HuH-7 (cell line): ENCODE measurements around the gene LEPROT.
"Not testable (repeated sequence)": the region's sequence is repeated elsewhere in the genome, so short reads cannot be mapped to it uniquely, and the experiment has no call there.

Experiments
- DNase-seq: peaks from one replicate; pipeline ENCODE4 v3.0.0; 2011; ENCODE audit warnings: low spot score

The LEPROT gene

GRCh38 chr1:65437616-65438015 is 17.1 kb downstream of the LEPROT start:
- DNase-seq, result no peak

GRCh38 chr1:65440322-65440900 is 19.9 kb downstream of the LEPROT start:
- no peak for DNase-seq

GRCh38 chr1:65440915-65441314 is 20.4 kb downstream of the LEPROT start:
- DNase-seq, result no peak

GRCh38 chr1:65441464-65441863 is 21.0 kb downstream of the LEPROT start:
- DNase-seq, result no peak

GRCh38 chr1:65442442-65442841 is 22.0 kb downstream of the LEPROT start:
- DNase-seq, result no peak

- no peak for DNase-seq
Measured at GRCh38 chr1:65443647-65444046, 23.2 kb downstream of the LEPROT start.

DNA sequence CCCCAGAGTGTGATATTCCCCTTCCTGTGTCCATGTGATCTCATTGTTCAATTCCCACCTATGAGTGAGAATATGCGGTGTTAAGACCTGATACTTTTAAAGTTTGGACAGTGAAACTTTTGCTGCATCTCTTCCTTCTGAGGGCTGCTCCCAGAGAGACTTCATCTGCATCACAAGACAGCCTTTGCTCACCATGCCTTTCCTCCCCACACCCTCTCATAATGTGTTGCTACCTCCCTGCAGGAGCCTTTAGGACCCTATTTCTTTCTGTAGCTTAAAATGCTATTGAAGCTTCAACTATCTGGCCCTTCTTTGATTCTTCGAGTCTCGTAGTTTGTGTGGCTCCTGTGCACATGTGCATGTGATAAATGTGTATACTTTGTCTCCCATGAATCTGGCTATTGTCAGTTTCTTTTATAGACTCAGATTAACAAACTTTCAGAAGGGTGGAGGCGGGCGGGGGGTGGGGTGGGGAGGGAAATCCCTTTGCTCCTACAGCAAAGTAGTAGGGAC is 23.7 kb downstream of the LEPROT start:
- no peak for DNase-seq

DNA sequence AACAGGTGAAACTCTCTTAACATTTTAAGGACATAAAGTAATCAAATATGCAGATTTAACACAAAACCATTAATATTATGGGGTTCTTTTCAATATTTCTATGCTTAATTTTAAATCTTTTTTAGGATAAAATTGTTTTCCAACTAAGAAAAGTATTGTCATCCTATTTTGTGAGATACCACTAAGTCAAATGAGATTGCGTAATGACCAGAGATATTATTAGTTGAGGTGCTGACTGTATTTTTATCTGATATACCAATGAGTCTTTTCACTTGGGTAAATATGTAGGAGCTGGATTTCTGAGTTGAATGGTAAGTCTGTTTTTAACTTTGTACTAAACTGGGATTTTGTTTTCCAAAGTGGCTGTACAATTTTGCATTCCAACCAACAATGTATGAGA is 25.4 kb downstream of the LEPROT start:
- no peak for DNase-seq

DNA sequence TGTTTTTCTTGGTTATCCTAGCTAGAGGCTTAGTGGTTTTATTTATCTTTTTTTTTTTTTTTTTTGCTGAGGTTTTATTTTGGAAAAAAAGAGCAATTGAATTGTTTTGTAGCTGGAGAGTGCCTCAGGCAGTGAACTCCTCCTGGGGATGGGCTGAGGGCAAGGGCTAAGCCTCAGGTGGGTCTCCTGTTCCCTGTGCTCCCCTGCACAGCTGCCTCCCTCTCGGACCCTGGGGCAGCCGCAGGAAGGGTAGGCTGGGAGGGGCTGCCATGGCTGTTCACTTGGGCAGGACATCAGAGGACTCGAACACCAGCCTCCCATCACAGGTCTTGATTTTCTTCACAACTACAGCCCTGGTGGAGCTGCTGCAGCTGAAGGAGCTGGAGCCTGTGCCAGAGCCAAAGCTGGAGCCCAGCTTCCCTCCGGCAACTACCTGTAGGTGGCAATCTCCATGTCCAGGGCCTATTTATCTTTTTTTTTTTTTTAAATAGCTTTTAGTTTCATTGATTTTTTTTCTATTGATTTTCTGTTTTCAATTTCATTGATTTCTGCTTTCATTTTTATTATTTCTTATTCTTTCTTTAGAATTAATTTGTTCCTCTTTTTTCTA is 28.9 kb downstream of the LEPROT start:
- DNase-seq, result no peak

DNA sequence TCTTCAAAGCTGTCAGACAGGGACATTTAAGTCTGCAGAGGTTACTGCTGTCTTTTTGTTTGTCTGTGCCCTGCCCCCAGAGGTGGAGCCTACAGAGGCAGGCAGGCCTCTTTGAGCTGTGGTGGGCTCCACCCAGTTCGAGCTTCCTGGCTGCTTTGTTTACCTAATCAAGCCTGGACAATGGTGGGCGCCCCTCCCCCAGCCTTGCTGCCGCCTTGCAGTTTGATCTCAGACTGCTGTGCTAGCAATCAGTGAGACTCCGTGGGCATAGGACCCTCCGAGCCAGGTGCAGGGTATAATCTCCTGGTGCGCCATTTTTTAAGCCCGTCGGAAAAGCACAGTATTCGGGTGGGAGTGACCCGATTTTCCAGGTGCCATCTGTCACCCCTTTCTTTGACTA is 35.2 kb downstream of the LEPROT start:
- not testable (repeated sequence) for DNase-seq

DNA sequence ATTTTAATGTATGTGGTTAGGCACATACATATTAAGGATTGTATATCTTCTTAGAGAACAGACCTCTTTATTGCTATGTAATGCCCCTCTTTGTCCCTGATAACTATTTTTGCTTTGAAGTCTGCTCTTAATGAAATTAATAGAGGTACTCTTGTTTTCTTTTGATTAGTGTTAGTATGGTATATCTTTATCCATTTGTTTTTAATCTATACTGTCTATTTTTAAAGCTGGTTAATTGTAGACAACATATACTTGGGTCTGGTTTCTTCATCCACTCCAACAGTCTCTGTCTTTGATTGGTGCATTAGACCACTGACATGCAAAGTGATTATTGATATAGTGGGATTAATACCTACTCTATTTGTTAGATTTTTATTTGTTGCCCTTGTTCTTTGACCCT is 36.0 kb downstream of the LEPROT start:
- DNase-seq, result no peak

DNA sequence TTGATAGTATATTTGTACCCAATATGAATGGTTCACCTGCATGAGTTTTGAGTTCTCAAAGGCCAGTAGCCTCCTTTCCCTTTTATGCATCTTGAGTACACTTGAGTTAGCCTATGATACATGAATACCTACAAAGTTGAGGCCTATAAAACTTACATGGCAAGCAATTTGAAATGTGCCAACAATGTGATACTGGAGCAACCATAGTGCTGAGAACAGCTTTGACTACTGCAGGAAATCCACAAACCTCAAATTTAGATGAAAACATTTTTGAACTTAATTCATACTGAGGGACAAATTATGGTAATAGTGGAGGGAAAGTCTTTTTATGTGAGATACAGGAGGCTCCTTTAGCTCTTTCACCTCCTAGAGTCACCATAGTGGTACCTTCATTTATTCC is 37.4 kb downstream of the LEPROT start:
- DNase-seq, result no peak

- DNase-seq, result no peak
Measured at GRCh38 chr1:65458730-65459396, 38.4 kb downstream of the LEPROT start.

- peak; percentile 36 for DNase-seq
Measured at GRCh38 chr1:65459397-65459768, 38.9 kb downstream of the LEPROT start.

DNA sequence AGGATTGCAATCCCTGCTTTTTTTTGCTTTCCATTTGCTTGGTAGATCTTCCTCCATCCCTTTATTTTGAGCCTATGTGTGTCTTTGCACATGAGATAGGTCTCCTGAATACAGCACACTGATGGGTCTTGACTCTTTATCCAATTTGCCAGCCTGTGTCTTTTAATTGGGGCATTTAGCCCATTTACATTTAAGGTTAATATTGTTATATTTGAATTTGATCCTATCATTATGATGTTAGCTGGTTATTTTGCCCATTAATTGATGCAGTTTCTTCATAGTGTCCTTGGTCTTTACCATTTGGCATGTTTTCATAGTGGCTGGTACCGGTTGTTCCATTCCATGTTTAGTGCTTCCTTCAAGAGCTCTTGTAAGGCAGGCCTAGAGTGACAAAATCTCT is 45.4 kb downstream of the LEPROT start:
- DNase-seq, result not testable (repeated sequence)

DNA sequence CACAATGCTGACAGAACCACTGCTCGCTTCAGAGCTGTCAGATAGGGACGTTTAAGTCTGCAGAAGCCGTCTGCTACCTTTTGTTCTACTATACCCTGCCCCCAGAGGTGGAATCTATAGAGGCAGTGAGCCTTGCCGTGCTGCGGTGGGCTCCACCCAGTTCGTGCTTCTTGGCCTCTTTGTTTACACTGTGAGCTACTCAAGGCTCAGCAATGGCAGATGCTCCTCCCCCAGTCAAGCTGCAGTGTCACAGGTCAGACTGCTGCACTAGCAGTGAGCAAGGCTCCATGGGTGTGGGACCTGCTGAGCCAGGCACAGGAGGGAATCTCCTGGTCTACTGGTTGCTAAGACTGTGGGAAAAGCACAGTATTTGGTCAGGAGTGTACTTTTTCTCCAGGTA is 47.1 kb downstream of the LEPROT start:
- DNase-seq, result peak; percentile 29

DNA sequence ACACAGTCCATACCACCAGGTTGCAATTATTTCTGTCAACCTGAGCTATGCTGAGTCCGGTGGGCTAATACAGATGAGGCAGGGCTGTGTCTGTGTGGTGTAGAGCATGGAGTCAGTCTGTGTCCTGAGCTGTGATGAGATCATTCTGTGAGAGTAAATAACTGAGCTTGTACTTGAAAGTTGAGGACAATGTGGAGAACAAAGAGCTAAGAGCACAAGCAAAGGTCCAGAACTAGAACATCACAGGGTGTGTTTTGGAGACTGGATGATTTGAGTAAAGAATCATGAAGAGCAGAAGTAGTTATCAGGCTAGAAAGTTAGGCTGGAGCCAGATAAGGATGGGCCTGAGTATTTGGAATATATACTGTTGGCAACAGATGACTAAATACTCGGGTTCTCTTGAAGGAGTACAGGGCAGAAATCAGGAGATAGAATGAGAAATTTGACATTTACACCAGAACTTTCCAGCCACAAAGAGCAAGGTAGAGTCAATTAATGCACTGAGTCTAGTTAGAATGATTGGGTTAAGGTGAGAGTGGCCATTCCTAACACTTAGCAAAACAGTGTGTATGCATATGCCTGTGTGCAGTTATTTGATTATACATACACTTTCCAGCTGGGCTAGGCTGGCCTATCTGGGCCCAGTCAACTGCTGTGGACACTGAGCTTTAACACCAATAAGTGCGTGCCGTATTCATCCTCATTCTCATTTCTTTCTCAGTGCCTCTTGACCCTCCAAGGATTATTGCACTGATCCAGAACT is 48.8 kb downstream of the LEPROT start:
- no peak for DNase-seq

DNA sequence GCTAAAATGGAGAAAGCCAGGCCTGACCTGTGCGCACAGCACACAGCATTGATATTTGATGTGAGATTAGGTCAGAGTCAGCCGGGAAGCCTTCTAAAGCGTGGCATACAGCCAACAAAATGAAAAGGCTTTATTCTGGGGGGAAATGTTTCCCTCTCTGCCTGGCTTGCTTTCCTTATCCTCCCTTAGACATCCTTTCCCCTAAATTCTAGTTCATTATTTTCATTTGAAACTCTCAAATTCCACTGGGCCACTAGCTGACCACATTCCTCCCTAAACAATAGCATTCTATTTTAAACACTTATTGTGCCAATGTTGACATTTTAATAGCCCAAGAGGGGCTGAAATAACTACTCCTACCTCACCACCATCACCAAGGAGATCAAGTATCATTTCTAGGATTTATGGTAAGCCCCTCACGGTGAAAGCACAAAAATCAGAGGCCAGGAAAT is 49.4 kb downstream of the LEPROT start:
- DNase-seq, result no peak

DNA sequence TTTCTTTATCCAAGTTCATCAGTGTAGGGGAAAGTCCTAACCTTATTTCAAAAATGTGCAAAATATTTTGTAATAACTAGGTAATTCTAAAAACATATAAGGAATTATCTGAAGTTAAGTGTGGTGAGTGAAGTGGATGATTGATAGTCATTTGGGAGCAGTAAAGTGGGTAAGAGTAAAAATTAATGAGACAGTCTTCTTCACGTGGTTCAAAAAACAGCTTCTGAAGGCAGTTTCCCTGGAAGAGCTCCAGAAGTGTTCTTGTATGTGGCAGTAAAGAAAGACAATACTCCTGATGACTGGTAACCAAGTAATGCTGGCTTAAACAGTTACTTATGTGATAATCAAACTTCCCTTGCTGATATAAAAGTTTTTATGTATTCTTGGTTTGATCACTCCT is 50.3 kb downstream of the LEPROT start:
- no peak for DNase-seq

- DNase-seq, result peak; percentile 32
Measured at GRCh38 chr1:65471213-65471833, 50.9 kb downstream of the LEPROT start.

DNA sequence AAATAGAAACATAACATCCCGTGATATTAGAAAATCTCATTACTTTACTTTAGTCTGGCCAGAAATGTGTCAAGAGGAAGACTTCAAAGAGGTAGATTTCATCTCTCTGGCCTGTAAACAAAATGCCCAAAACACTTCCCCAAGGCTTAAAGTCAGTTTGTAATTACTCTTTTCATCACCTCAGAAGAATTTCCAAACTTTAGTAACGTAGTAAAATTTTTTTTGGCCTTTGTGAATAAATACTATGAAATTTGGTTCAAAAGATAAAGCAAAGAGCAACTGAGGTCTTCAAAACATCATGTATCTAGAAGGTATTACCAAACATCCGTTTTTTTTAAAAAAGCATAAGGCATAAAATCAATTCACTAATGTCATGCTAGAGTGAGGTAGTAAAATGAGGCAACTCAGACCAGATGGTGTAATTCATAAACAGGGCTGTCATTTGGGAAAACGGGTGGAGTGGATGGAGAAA is 51.4 kb downstream of the LEPROT start:
- no peak for DNase-seq

- DNase-seq, result no peak
Measured at GRCh38 chr1:65476327-65476726, 55.9 kb downstream of the LEPROT start.
